Measurements from ENCODE around the gene PPFIA4.

DNA sequence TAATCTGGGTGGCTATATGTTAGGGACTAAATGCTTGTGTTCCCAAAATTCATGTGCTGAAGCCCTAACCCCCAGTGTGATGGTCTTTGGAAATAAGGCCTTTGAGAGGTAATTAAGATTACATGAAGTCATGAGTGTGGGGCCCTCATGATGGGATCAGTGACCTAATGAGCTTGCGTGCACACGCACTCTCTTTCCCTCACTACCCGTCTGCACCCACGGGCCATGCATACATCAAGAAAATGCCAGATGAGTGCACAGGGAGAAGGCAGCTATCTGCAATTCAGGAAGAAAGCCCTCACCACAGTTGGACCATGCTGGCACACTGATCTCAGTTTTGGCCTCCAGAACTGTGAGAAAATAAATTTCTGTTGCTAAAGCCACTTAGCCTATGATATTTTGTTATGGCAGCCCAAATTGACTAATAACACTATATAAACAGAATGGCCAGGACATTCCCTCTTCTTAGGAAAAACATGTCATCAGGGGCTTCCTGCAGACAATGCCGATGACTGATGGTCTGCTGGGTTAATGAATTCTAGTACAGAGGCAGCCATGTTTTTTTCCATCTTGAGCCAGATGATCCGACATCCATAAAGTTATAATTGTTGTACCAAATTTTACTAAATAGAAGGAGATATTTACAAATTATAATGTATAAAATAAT lies 77.7 kb downstream of the PPFIA4 start:
- TF ChIP-seq CTCF (IDR thresholded peaks at IDR 0.05) (no peak), MAX (IDR thresholded peaks at IDR 0.05; ENCODE audit: low read depth) (no peak), RAD21 (IDR thresholded peaks at IDR 0.05; ENCODE audit: low read length) (no peak), PBX3 (IDR thresholded peaks at IDR 0.05) (no peak), ELF1 (IDR thresholded peaks at IDR 0.05) (no peak), ZBTB33 (IDR thresholded peaks at IDR 0.05; ENCODE audit: borderline replicate concordance, low read depth) (no peak), GATA2 (CRISPR knock-in tag; IDR thresholded peaks at IDR 0.05) (no peak), RFX5 (IDR thresholded peaks at IDR 0.05; ENCODE audit: low read length) (no peak)
